Subcutaneous abdominal adipose tissue (tissue), 5 donors: Measurements from ENCODE around the gene TRIAP1.
"Not testable (repeated sequence)": the region's sequence is repeated elsewhere in the genome, so short reads cannot be mapped to it uniquely, and the experiment has no call there.

Experiments used
- H3K27ac ChIP-seq: one replicate; pipeline ENCODE4 v1.7.0; 2013; ENCODE audit warnings: low read depth, mild to moderate bottlenecking, inconsistent platforms, low read length, moderate library complexity
- H3K27me3 ChIP-seq, 5 donors: one replicate each; pipeline ENCODE4 v1.7.0; 2013; ENCODE audit warnings: low read length in 5 of 5, inconsistent platforms in 1 of 5; ENCODE audit not compliant: control insufficient read depth in 5 of 5, insufficient read depth in 4 of 5
- H3K36me3 ChIP-seq, 5 donors: one replicate each; pipeline ENCODE4 v1.7.0; 2013; ENCODE audit warnings: low read length in 5 of 5; ENCODE audit not compliant: control insufficient read depth in 5 of 5, insufficient read depth in 5 of 5
- H3K4me1 ChIP-seq, 5 donors: one replicate each; pipeline ENCODE4 v1.7.0; 2013; ENCODE audit warnings: low read length in 5 of 5, mild to moderate bottlenecking in 3 of 5, moderate library complexity in 1 of 5; ENCODE audit not compliant: control insufficient read depth in 5 of 5, insufficient read depth in 5 of 5
- H3K4me3 ChIP-seq, 5 donors: one replicate each; pipeline ENCODE4 v1.7.0; 2013; ENCODE audit warnings: low read length in 5 of 5, low read depth in 1 of 5
- H3K9ac ChIP-seq, 5 donors: one replicate each; pipeline ENCODE4 v1.7.0; 2013; ENCODE audit warnings: low read length in 5 of 5, mild to moderate bottlenecking in 4 of 5, moderate library complexity in 3 of 5
- H3K9me3 ChIP-seq, 5 donors: one replicate each; pipeline ENCODE4 v1.7.0; 2013; ENCODE audit warnings: low read length in 5 of 5; ENCODE audit not compliant: control insufficient read depth in 5 of 5
- donor health status: healthy.
- donor health status: healthy.
- donor health status: healthy.
- donor health status: healthy.
- donor health status: healthy.

The TRIAP1 gene

GRCh38 chr12:120445911-120446843 is at the start of gene TRIAP1, which contains the start of gene GATC:
Gene TRIAP1 (minus strand): TSS chr12:120446384. CDS start chr12:120446372, 12 bp downstream.
Gene GATC (plus strand): TSS chr12:120446444. CDS start chr12:120446481, 37 bp downstream.
- H3K36me3 ChIP-seq = peaks cover 11 to 30% (median 22%) of the 10 kb centered on the region in 5 donors
- peak within 1 kb of the TSS; percentile 84 for H3K27ac ChIP-seq
- H3K9me3 ChIP-seq = no peaks in the 10 kb centered on the region
- peak within 1 kb of the TSS; percentile 93 to 100 (median 99) for H3K4me3 ChIP-seq
- H3K9ac ChIP-seq = peak within 1 kb of the TSS; percentile 93 to 99 (median 99)
- H3K4me1 ChIP-seq = peaks cover 7 to 27% (median 23%) of the 10 kb centered on the region in 5 donors
- H3K27me3 ChIP-seq = no peaks in the 10 kb centered on the region

- H3K4me3 ChIP-seq = peak overlapping the region; percentile 76 to 94 (median 86)
- peaks cover 5 to 28% (median 26%) of the 10 kb centered on the region in 5 donors for H3K4me1 ChIP-seq
- H3K27me3 ChIP-seq = no peaks in the 10 kb centered on the region
- no peak overlapping the region for H3K27ac ChIP-seq
- peaks cover 4 to 24% (median 19%) of the 10 kb centered on the region in 5 donors for H3K36me3 ChIP-seq
- H3K9ac ChIP-seq = peak overlapping the region in 2 of 5 donors; percentile 32 to 39
- no peaks in the 10 kb centered on the region for H3K9me3 ChIP-seq
Observed at GRCh38 chr12:120495186-120495730, 49.1 kb upstream of the TRIAP1 start.

GRCh38 chr12:120490833-120491512 is 44.8 kb upstream of the TRIAP1 start:
- Histone ChIP-seq H3K4me1 (peaks cover 5 to 17% (median 13%) of the 10 kb centered on the region in 5 donors), H3K27ac (no peak overlapping the region), H3K27me3 (no peaks in the 10 kb centered on the region), H3K9me3 (no peaks in the 10 kb centered on the region), H3K9ac (peak overlapping the region in 1 of 5 donors; percentile 15), H3K4me3 (no peak overlapping the region), H3K36me3 (peaks cover 0 to 8% (median 2%) of the 10 kb centered on the region in 5 donors)

DNA sequence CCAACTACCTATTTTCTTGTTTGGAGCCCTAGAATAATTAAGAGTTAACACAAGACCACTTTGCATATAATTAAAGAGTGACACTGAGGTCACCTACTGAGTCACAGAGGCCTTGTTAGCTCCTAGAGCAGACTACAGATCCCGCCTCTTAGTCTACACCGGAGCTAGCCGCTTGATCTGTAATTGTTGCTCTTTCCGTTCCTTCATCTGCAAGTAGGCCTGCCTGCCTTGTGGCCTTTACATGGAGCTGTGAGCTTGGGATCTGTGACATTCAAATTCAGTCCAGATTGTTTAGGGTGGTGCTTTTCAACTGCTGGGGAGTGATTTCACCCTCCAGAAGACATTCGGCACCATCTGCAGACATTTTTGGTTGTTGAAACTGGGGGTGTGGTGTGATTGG is 44.1 kb upstream of the TRIAP1 start:
- no peaks in the 10 kb centered on the region for H3K27me3 ChIP-seq
- H3K36me3 ChIP-seq = peaks cover 0 to 8% (median 2%) of the 10 kb centered on the region in 5 donors
- no peaks in the 10 kb centered on the region for H3K9me3 ChIP-seq
- peaks cover 4 to 16% (median 10%) of the 10 kb centered on the region in 5 donors for H3K4me1 ChIP-seq
- no peak overlapping the region for H3K9ac ChIP-seq
- no peak overlapping the region for H3K4me3 ChIP-seq
- H3K27ac ChIP-seq = no peak overlapping the region

DNA sequence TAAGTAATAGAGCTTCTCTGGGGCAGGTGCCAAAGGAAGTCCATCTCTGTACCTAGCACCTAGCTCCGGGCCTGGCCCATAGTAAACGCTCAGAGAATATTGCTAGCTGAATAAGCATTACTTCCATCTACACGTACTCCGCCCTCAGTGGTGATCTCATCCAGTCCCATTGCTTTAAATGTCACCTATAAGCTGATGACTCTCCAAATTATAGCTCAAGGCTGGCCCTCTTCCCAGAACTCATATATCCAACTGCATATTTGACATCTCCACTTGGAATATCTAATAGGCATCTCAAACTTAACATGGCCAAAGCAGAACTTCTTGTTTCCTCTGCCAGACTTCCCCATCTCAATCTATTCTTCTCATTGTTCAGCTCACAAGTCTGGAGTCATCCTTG is 42.8 kb upstream of the TRIAP1 start:
- H3K9me3 ChIP-seq = no peaks in the 10 kb centered on the region
- peaks cover 0 to 10% (median 5%) of the 10 kb centered on the region in 5 donors for H3K4me1 ChIP-seq
- no peaks in the 10 kb centered on the region for H3K27me3 ChIP-seq
- H3K9ac ChIP-seq = no peak overlapping the region
- no peak overlapping the region for H3K4me3 ChIP-seq
- no peak overlapping the region for H3K27ac ChIP-seq
- peaks cover 0 to 8% (median 2%) of the 10 kb centered on the region in 5 donors for H3K36me3 ChIP-seq

DNA sequence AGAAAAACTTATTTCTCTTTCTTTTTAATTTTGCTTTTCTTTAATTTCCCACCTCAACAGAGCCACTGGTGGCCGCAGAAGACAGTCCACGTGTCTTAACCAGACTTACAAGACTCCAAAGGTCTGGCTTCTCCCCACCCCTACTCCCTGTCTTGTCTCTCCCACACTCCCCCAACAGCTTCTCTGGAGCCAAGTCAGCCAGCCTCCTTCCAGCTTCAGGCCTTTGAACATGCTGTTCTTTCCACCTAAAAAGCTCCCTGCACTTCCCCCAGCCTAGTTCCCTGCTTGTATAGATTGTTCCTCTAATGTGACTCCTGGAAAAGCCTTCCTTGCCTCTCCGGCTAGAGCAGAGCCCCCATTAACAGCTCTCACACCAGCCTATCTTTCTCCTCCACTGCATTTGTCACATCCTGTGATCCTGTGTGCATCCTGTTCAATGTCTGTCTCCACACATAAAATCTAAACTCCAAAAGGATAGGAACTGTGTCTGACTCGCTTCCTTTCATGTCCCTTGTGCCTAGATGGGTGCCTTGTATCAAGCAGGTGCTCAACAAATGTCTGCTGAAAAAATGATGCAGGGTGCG is 42.0 kb upstream of the TRIAP1 start:
- no peaks in the 10 kb centered on the region for H3K9me3 ChIP-seq
- peaks cover 0 to 8% (median 2%) of the 10 kb centered on the region in 5 donors for H3K36me3 ChIP-seq
- no peak overlapping the region for H3K27ac ChIP-seq
- no peaks in the 10 kb centered on the region for H3K27me3 ChIP-seq
- no peak overlapping the region for H3K4me3 ChIP-seq
- no peak overlapping the region for H3K9ac ChIP-seq
- peaks cover 0 to 10% (median 5%) of the 10 kb centered on the region in 5 donors for H3K4me1 ChIP-seq

GRCh38 chr12:120487552-120487951 is 41.4 kb upstream of the TRIAP1 start:
- not testable (repeated sequence) for H3K9ac ChIP-seq, H3K9me3 ChIP-seq, H3K27ac ChIP-seq, H3K36me3 ChIP-seq, H3K27me3 ChIP-seq, H3K4me1 ChIP-seq, H3K4me3 ChIP-seq

- Histone ChIP-seq H3K4me3 (no peak overlapping the region), H3K27ac (no peak overlapping the region), H3K27me3 (no peaks in the 10 kb centered on the region)
Observed at GRCh38 chr12:120485961-120486881, 40.0 kb upstream of the TRIAP1 start.

GRCh38 chr12:120483621-120484020 is 37.4 kb upstream of the TRIAP1 start:
- no peak overlapping the region for H3K4me3 ChIP-seq
- no peaks in the 10 kb centered on the region for H3K9me3 ChIP-seq
- H3K4me1 ChIP-seq = no peaks in the 10 kb centered on the region
- H3K36me3 ChIP-seq = peaks cover 0 to 2% (median 0%) of the 10 kb centered on the region in 5 donors
- no peaks in the 10 kb centered on the region for H3K27me3 ChIP-seq
- H3K9ac ChIP-seq = no peak overlapping the region
- no peak overlapping the region for H3K27ac ChIP-seq

More at GRCh38 chr12:120485961-120486881, 40.0 kb upstream of the TRIAP1 start:
- Histone ChIP-seq H3K9ac (no peak overlapping the region), H3K36me3 (peaks cover 0 to 6% (median 2%) of the 10 kb centered on the region in 5 donors), H3K9me3 (no peaks in the 10 kb centered on the region), H3K4me1 (peaks cover 0 to 7% (median 4%) of the 10 kb centered on the region in 5 donors)
